HepG2 (cell line): ENCODE results near the gene SHC1. TPM values are rescaled to one million over a fixed set of nuclear protein-coding genes. Genes with fewer than 3 reads are reported as not detected.
A peak's percentile ranks its signal among the peaks of the same experiment; 100 is the strongest.

Source experiments
- ATM ChIP-seq: fragments of 450-650 bp; IDR thresholded peaks from 2 replicates; pipeline ENCODE4 v1.7.1; 2017; ENCODE audit warnings: mild to moderate bottlenecking, borderline replicate concordance
- BHLHE40 ChIP-seq: IDR thresholded peaks from 2 replicates; pipeline ENCODE4 v1.6.1; 2011; ENCODE audit warnings: low read length, improper control_type of control experiment
- BRF2 ChIP-seq: sonication (generic); formaldehyde crosslinking; IDR thresholded peaks from 2 replicates; pipeline ENCODE4 v1.8.1; 2022; ENCODE audit warnings: mild to moderate bottlenecking, missing genetic modification reagents
- DMAP1 ChIP-seq: IDR thresholded peaks from 2 replicates; pipeline ENCODE4 v1.6.1; 2016
- EED ChIP-seq: sonication (generic); formaldehyde crosslinking; IDR thresholded peaks from 2 replicates; pipeline ENCODE4 v1.5.0; 2020; ENCODE audit warnings: mild to moderate bottlenecking, missing genetic modification reagents
- HDAC2 ChIP-seq: sonication (generic); formaldehyde crosslinking; IDR thresholded peaks from 2 replicates; pipeline ENCODE4 v1.4.0; 2020; ENCODE audit warnings: missing genetic modification reagents
- HNF1A ChIP-seq, 2 experiments: sonication (generic) in 1 of 2; formaldehyde crosslinking in 1 of 2; IDR thresholded peaks; 2 replicates each; pipeline versions ENCODE4 v1.4.0 to v1.6.1; 2016 to 2020; ENCODE audit warnings: borderline replicate concordance in 1 of 2, low read depth in 1 of 2, mild to moderate bottlenecking in 1 of 2, missing genetic modification reagents in 1 of 2
- HOXA7 ChIP-seq: sonication (generic); formaldehyde crosslinking; IDR thresholded peaks from 2 replicates; pipeline ENCODE4 v1.8.1; 2022; ENCODE audit warnings: mild to moderate bottlenecking, missing genetic modification reagents, moderate library complexity
- HOXA9 ChIP-seq: sonication (generic); formaldehyde crosslinking; IDR thresholded peaks from 2 replicates; pipeline ENCODE4 v1.8.1; 2022; ENCODE audit warnings: missing genetic modification reagents, mild to moderate bottlenecking, moderate library complexity, borderline replicate concordance
- NFRKB ChIP-seq: fragments of 450-650 bp; IDR thresholded peaks from 2 replicates; pipeline ENCODE4 v1.6.1; 2017
- SAP130 ChIP-seq: IDR thresholded peaks from 2 replicates; pipeline ENCODE4 v1.6.1; 2016; ENCODE audit warnings: low read depth
- SETDB1 ChIP-seq: sonication (generic); formaldehyde crosslinking; IDR thresholded peaks from 2 replicates; pipeline ENCODE4 v1.5.1; 2020; ENCODE audit warnings: missing genetic modification reagents, mild to moderate bottlenecking, borderline replicate concordance
- SMARCE1 ChIP-seq: fragments of 450-650 bp; IDR thresholded peaks from 2 replicates; pipeline ENCODE4 v1.6.1; 2017; ENCODE audit warnings: borderline replicate concordance
- SP140L ChIP-seq: sonication (generic); formaldehyde crosslinking; IDR thresholded peaks from 2 replicates; pipeline ENCODE4 v1.4.0; 2020; ENCODE audit warnings: missing genetic modification reagents, borderline replicate concordance
- SRF ChIP-seq: IDR thresholded peaks from 2 replicates; pipeline ENCODE4 v1.6.1; 2011; ENCODE audit warnings: mild to moderate bottlenecking, low read depth, low read length, moderate library complexity
- TAF15 ChIP-seq: fragments of 200-400 bp; formaldehyde crosslinking; IDR thresholded peaks from one replicate; pipeline ENCODE4 v1.6.1; 2018; ENCODE audit warnings: mild to moderate bottlenecking, low read depth, low read length; ENCODE audit not compliant: poor library complexity, severe bottlenecking
- TCF7 ChIP-seq: sonication (generic); IDR thresholded peaks from 2 replicates; pipeline ENCODE4 v1.6.1; 2016; ENCODE audit warnings: antibody characterized with exemption, low read depth
- U2AF2 ChIP-seq: fragments of 200-400 bp; formaldehyde crosslinking; IDR thresholded peaks from 2 replicates; pipeline ENCODE4 v1.6.1; 2017; ENCODE audit warnings: low read depth, mild to moderate bottlenecking, low read length
- XRCC5 ChIP-seq: fragments of 200-400 bp; formaldehyde crosslinking; optimal IDR thresholded peaks from 2 replicates; pipeline ENCODE3; 2017; ENCODE audit warnings: mild to moderate bottlenecking, low read length
- ZKSCAN1 ChIP-seq: fragments of 150-350 bp; IDR thresholded peaks from 2 replicates; pipeline ENCODE4 v1.6.1; 2014; ENCODE audit warnings: low read length
- ZNF101 ChIP-seq: sonication (generic); formaldehyde crosslinking; IDR thresholded peaks from 2 replicates; pipeline ENCODE4 v1.4.0; 2020; ENCODE audit warnings: mild to moderate bottlenecking, low read depth, missing genetic modification reagents, borderline replicate concordance
- ZNF160 ChIP-seq: sonication (generic); formaldehyde crosslinking; IDR thresholded peaks from 2 replicates; pipeline ENCODE4 v1.8.0; 2022; ENCODE audit warnings: mild to moderate bottlenecking, inconsistent platforms, missing genetic modification reagents
- ZNF329 ChIP-seq: sonication (generic); formaldehyde crosslinking; IDR thresholded peaks from 2 replicates; pipeline ENCODE4 v1.9.0; 2021; ENCODE audit warnings: low read depth, mild to moderate bottlenecking, missing genetic modification reagents
- ZNF337 ChIP-seq: sonication (generic); formaldehyde crosslinking; IDR thresholded peaks from 2 replicates; pipeline ENCODE4 v1.5.1; 2020; ENCODE audit warnings: missing genetic modification reagents, low read depth, mild to moderate bottlenecking, borderline replicate concordance
- ZNF446 ChIP-seq: sonication (generic); formaldehyde crosslinking; IDR thresholded peaks from 2 replicates; pipeline ENCODE4 v1.5.0; 2020; ENCODE audit warnings: mild to moderate bottlenecking, missing genetic modification reagents
- polyA plus RNA-seq, 8 experiments: library from polyadenylated mRNA; depleted of rRNA in 3 of 8; stranded (reverse) in 7 of 8; unstranded in 1 of 8; fragments of >200 nt; fragmentation: Illumina TruSeq in 4 of 8; extraction: Trizol in 4 of 8; gene quantifications; 2 replicates each; pipeline versions ENCODE4 v1.2.1 to v1.2.3, GENCODE V29; 2011 to 2016; ENCODE audit warnings: low read depth in 4 of 8, missing spikeins in 1 of 8, mixed read lengths in 1 of 8; ENCODE audit not compliant: insufficient read depth in 1 of 8
- total RNA-seq, 5 experiments: library from RNA; depleted of rRNA; stranded (reverse); fragments of >200 nt; fragmentation: Illumina TruSeq; extraction: Trizol; gene quantifications; 2 replicates each; pipeline ENCODE4 v1.2.3, GENCODE V29; 2016; ENCODE audit warnings: low read depth in 1 of 5
- TF ChIP-seq, protein P1 (sequence below): sonication (generic); formaldehyde crosslinking; conservative IDR thresholded peaks from 2 replicates; pipeline ENCODE4 v1.4.0; 2020; ENCODE audit warnings: missing genetic modification reagents

SHC1 gene
- total and polyA plus RNA-seq, 2 of the 13 experiments (the other 11 are each of a cell fraction or from before 2014, with no cell fraction given), result 52.0 to 137 TPM

- TF ChIP-seq ZNF337 (CRISPR knock-in tag) (no peak), BHLHE40 (no peak), SETDB1 (no peak), XRCC5 (no peak), ZKSCAN1 (no peak), HOXA7 (CRISPR knock-in tag) (no peak), SAP130 (CRISPR knock-in tag) (peak; percentile 72), SMARCE1 (no peak), NFRKB (no peak), ATM (no peak), HDAC2 (CRISPR knock-in tag) (no peak), SRF (no peak), ZNF101 (CRISPR knock-in tag) (no peak), HNF1A (IDR thresholded peaks at IDR 0.05; ENCODE audit: low read depth) (no peak), HNF1A (CRISPR knock-in tag; IDR thresholded peaks at IDR 0.05; ENCODE audit: borderline replicate concordance) (no peak), U2AF2 (no peak), EED (CRISPR knock-in tag) (no peak), TCF7 (no peak), HOXA9 (CRISPR knock-in tag) (no peak), ZNF329 (CRISPR knock-in tag) (no peak), ZNF160 (CRISPR knock-in tag) (no peak), SP140L (CRISPR knock-in tag) (no peak), TAF15 (no peak), ZNF446 (CRISPR knock-in tag) (no peak), BRF2 (CRISPR knock-in tag) (no peak), DMAP1 (CRISPR knock-in tag) (no peak)
- TF ChIP-seq, protein P1, sequence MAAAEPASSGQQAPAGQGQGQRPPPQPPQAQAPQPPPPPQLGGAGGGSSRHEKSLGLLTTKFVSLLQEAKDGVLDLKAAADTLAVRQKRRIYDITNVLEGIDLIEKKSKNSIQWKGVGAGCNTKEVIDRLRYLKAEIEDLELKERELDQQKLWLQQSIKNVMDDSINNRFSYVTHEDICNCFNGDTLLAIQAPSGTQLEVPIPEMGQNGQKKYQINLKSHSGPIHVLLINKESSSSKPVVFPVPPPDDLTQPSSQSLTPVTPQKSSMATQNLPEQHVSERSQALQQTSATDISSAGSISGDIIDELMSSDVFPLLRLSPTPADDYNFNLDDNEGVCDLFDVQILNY (CRISPR knock-in tag), result no peak
Measured at GRCh38 chr1:154970631-154971340, at the start of gene SHC1 (continued).
